ENCODE measurements around the gene SEMA3D.
A peak's percentile ranks its signal among the peaks of the same experiment; 100 is the strongest.

SEMA3D gene

GRCh38 chr7:84975586-84976185, 211.2 kb downstream of the SEMA3D start:
- in situ Hi-C loops (cut with MboI; ENCODE audit: low pct_unique_long_range_greater_than_20kb, low sequenced_read_pairs), result no loop called here
- DNase-seq, result no peak

GRCh38 chr7:84971360-84971759, 215.5 kb downstream of the SEMA3D start:
- no peak for DNase-seq
- in situ Hi-C loops (cut with MboI; ENCODE audit: low pct_unique_long_range_greater_than_20kb, low sequenced_read_pairs), result no loop called here

- in situ Hi-C loops (cut with MboI; ENCODE audit: low pct_unique_long_range_greater_than_20kb, low sequenced_read_pairs), result no loop called here
- DNase-seq, result no peak
These were observed 216.2 kb downstream of the SEMA3D start for GRCh38 chr7:84970670-84971069.

- no peak for DNase-seq
- in situ Hi-C loops (cut with MboI; ENCODE audit: low pct_unique_long_range_greater_than_20kb, low sequenced_read_pairs), result no loop called here
These were observed 233.6 kb downstream of the SEMA3D start for GRCh38 chr7:84953234-84953633.

- in situ Hi-C loops (cut with MboI; ENCODE audit: low pct_unique_long_range_greater_than_20kb, low sequenced_read_pairs), result no loop called here
These were observed 236.0 kb downstream of the SEMA3D start for GRCh38 chr7:84950836-84951235.

GRCh38 chr7:84949501-84949900, 237.4 kb downstream of the SEMA3D start:
- in situ Hi-C loops (cut with MboI; ENCODE audit: low pct_unique_long_range_greater_than_20kb, low sequenced_read_pairs), result no loop called here
- DNase-seq, result no peak

More at GRCh38 chr7:84950836-84951235, 236.0 kb downstream of the SEMA3D start:
- peak; percentile 16 for DNase-seq

- in situ Hi-C loops (cut with MboI; ENCODE audit: low pct_unique_long_range_greater_than_20kb, low sequenced_read_pairs), result no loop called here
- DNase-seq, result no peak
These were observed 237.8 kb downstream of the SEMA3D start for GRCh38 chr7:84949067-84949466.

- in situ Hi-C loops (cut with MboI; ENCODE audit: low pct_unique_long_range_greater_than_20kb, low sequenced_read_pairs), result no loop called here
- no peak for DNase-seq
These were observed 238.2 kb downstream of the SEMA3D start for GRCh38 chr7:84948634-84949033.

GRCh38 chr7:84946549-84946948, 240.3 kb downstream of the SEMA3D start:
- in situ Hi-C loops (cut with MboI; ENCODE audit: low pct_unique_long_range_greater_than_20kb, low sequenced_read_pairs), result no loop called here
- DNase-seq, result no peak

Data from KBM-7 (cell line).